Measurements from ENCODE around the gene ESRP2.

ESRP2 gene

GRCh38 chr16:68265078-68265920 is 29.4 kb upstream of the ESRP2 start:
- TF ChIP-seq POLR2A (IDR thresholded peaks at IDR 0.05; ENCODE audit: extremely low read depth, insufficient read length) (no peak), MYC (IDR thresholded peaks at IDR 0.05; ENCODE audit: low read depth, low read length) (no peak)
- TF ChIP-seq, protein P1, sequence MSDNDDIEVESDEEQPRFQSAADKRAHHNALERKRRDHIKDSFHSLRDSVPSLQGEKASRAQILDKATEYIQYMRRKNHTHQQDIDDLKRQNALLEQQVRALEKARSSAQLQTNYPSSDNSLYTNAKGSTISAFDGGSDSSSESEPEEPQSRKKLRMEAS (IDR thresholded peaks at IDR 0.05; ENCODE audit: low read depth, low read length): no peak; the same call in 1 of the 2 replicates
- TF ChIP-seq, protein P2, sequence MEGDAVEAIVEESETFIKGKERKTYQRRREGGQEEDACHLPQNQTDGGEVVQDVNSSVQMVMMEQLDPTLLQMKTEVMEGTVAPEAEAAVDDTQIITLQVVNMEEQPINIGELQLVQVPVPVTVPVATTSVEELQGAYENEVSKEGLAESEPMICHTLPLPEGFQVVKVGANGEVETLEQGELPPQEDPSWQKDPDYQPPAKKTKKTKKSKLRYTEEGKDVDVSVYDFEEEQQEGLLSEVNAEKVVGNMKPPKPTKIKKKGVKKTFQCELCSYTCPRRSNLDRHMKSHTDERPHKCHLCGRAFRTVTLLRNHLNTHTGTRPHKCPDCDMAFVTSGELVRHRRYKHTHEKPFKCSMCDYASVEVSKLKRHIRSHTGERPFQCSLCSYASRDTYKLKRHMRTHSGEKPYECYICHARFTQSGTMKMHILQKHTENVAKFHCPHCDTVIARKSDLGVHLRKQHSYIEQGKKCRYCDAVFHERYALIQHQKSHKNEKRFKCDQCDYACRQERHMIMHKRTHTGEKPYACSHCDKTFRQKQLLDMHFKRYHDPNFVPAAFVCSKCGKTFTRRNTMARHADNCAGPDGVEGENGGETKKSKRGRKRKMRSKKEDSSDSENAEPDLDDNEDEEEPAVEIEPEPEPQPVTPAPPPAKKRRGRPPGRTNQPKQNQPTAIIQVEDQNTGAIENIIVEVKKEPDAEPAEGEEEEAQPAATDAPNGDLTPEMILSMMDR (IDR thresholded peaks at IDR 0.05; ENCODE audit: low read depth, low read length): no peak
- peak overlapping the region; percentile 87 for H3K4me3 ChIP-seq (ENCODE audit: low read depth, low read length)
- DNase-seq (ENCODE audit: low read depth): peak; percentile 87

DNA sequence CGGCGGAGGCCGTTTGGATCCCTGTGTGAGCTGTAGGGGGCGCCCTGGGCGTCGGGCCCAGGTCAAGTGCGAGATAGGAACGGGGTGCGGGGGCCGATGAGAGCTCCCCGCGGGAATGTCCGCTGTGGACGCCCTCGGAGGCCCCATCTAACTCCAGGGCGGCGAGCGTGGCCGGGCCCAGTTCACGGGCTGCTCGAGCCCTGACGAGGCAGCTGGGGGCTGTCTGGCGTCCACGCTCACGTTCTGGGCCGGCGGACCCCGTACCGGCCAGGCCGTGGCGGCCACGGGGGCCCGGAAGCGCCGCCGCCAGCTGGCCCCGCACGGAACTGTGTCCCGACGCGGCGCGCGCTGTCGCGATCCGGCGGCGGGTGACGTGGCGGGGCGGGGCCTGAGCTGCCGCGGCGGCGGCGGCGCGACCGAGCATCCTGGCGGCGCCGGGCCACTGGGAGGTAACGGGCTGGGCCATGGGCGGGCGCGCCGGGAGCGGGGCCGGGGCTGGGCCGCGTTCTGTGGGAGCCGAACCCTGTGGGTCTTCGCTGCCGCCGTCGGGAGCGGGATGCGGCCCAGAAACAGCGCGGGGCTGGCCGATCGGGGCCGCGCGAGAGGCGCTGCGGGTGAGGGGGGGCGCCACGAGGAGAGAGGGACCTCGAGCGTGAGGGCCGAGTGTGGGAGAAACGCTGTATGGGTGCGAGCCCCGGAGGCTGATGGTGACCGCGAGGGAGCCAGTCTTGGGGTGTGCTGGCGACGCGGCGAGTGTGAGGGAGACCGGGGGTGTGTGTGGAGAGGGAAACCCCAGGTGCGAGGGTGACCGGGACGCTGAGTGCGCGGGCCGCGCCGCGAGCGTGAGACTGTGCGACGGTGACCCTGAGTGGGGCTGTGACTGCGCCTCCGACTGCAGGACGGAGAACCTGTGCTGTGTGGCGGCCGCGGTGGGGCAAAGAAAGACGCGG is 28.5 kb upstream of the ESRP2 start, which contains the start of gene SLC7A6:
TSS of gene SLC7A6 (plus strand) at position 399 of the 950 bp plus-strand sequence. CDS start 10,201 bp downstream, outside the sequence.
- TF ChIP-seq POLR2A (IDR thresholded peaks at IDR 0.05; ENCODE audit: extremely low read depth, insufficient read length): peak; percentile 55
- TF ChIP-seq MYC (IDR thresholded peaks at IDR 0.05; ENCODE audit: low read depth, low read length): peak; percentile 31; the same call in 1 of the 2 replicates
- TF ChIP-seq, protein P2 (IDR thresholded peaks at IDR 0.05; ENCODE audit: low read depth, low read length): peak; percentile 72
- TF ChIP-seq, protein P1 (IDR thresholded peaks at IDR 0.05; ENCODE audit: low read depth, low read length): peak; percentile 50
- H3K4me3 ChIP-seq (ENCODE audit: low read depth, low read length): peak within 1 kb of the TSS; percentile 87
- DNase-seq (ENCODE audit: low read depth): peak; percentile 88

GRCh38 chr16:68263559-68264127 is 27.7 kb upstream of the ESRP2 start:
- TF ChIP-seq, protein P1 (IDR thresholded peaks at IDR 0.05; ENCODE audit: low read depth, low read length): no peak
- TF ChIP-seq MYC (IDR thresholded peaks at IDR 0.05; ENCODE audit: low read depth, low read length) (no peak), POLR2A (IDR thresholded peaks at IDR 0.05; ENCODE audit: extremely low read depth, insufficient read length) (no peak)
- TF ChIP-seq, protein P2 (IDR thresholded peaks at IDR 0.05; ENCODE audit: low read depth, low read length): no peak
- DNase-seq (ENCODE audit: low read depth): no peak
- peak overlapping the region; percentile 54 for H3K4me3 ChIP-seq (ENCODE audit: low read depth, low read length)

DNA sequence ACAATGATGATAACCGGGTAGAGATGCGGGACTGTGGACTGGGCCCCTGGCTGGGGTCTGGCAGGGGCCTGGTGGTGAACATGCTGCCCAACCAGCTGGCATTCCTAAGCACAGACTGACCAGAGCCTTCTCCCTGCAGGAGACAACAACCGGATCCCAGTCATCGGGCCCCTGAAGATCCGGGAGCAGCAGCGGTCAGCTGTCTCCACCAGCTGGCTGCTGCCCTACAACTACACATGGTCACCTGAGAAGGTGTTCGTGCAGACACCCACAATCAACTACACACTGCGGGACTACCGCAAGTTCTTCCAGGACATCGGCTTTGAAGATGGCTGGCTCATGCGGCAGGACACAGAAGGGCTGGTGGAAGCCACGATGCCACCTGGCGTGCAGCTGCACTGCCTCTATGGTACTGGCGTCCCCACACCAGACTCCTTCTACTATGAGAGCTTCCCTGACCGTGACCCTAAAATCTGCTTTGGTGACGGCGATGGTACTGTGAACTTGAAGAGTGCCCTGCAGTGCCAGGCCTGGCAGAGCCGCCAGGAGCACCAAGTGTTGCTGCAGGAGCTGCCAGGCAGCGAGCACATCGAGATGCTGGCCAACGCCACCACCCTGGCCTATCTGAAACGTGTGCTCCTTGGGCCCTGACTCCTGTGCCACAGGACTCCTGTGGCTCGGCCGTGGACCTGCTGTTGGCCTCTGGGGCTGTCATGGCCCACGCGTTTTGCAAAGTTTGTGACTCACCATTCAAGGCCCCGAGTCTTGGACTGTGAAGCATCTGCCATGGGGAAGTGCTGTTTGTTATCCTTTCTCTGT is 23.3 kb upstream of the ESRP2 start:
- peak; percentile 49 for DNase-seq (ENCODE audit: low read depth)
- no peak overlapping the region for H3K4me3 ChIP-seq (ENCODE audit: low read depth, low read length)
- TF ChIP-seq MYC (IDR thresholded peaks at IDR 0.05; ENCODE audit: low read depth, low read length) (no peak), POLR2A (IDR thresholded peaks at IDR 0.05; ENCODE audit: extremely low read depth, insufficient read length) (no peak)
- TF ChIP-seq, protein P1 (IDR thresholded peaks at IDR 0.05; ENCODE audit: low read depth, low read length): no peak
- TF ChIP-seq, protein P2 (IDR thresholded peaks at IDR 0.05; ENCODE audit: low read depth, low read length): no peak

Measured in NB4 (cell line).